GM08714 (cell line): ENCODE results near the gene AHSA1.

Experiments used
- H3K4me3 ChIP-seq: fragments of 200-500 bp; sonication (Bioruptor generic); 2 replicates; pipeline ENCODE4 v1.5.1; 2014; ENCODE audit warnings: mild to moderate bottlenecking, low read length, inconsistent platforms
- ZNF274 ChIP-seq: IDR thresholded peaks from 2 replicates; pipeline ENCODE4 v1.6.1; 2012; ENCODE audit warnings: mild to moderate bottlenecking, low read depth, low read length

The AHSA1 gene

DNA sequence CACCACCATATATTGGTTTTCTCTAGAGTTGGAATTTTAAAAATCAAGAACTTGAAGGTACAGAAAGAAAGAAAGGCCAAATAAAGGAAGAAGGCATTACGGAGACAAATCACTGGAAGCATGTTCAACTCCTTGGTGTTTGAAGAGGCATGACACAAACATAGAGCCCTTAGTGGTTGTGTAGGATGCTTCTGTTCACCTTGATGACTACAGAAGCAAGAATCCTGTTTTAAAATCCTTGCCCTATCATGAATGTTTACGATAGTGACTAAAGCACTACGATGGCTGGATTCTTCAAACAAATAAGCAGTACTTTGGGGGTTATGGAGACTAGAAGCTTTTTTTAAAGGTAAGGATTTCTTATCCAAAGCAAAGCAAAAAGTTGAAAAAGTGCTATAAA, 51.0 kb downstream of the AHSA1 start:
- no peak overlapping the region for H3K4me3 ChIP-seq
- no peak for TF ChIP-seq ZNF274

DNA sequence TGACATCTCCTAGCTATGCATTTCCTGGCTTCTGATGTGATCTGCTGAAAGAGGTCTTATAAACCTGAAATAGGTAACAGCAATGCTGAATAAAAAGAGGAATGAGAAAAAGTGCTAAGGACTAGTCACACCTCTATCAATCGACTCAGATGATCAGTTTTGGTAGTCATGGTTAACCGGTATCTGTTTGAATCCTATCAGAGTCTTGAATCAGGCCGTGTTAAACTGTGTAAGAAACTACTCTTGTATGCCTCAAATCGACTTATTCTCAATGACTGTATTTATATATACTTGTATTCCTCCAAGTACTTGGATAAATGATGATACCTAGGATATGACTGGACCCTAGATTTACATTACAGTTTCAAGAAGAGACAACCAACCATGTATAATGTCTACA, 51.5 kb downstream of the AHSA1 start:
- H3K4me3 ChIP-seq, result no peak overlapping the region
- no peak for TF ChIP-seq ZNF274

- H3K4me3 ChIP-seq, result no peak overlapping the region
- no peak for TF ChIP-seq ZNF274
These were observed 53.7 kb downstream of the AHSA1 start for GRCh38 chr14:77511486-77512162.

DNA sequence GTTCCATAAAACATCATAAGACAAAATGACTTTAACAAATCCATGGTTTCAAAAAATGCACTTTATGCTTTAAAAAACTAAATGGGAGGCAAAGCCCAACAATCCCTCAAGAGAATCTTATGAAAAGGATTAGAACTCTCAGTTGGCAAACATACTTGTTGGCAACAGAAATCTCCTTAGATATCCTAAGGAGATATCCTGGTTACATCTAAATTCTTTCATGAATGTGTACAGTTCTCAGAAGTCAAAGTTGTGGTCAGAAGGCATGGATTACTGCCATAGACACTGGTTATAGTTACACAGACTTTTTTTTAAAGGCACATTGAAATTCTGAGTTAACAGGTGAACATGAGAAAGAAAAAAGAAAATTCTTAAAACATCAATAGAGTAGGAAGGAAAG, 58.2 kb downstream of the AHSA1 start:
- H3K4me3 ChIP-seq, result no peak overlapping the region
- TF ChIP-seq ZNF274, result no peak
